Heart left ventricle (tissue), 13 donors: ENCODE measurements around the gene AREL1.

ENCODE experiments used
- POLR2A ChIP-seq, 2 donors: fragments of 450-650 bp; IDR thresholded peaks; one replicate each; pipeline ENCODE4 v1.6.1; 2017; ENCODE audit warnings: antibody characterized with exemption in 2 of 2, mild to moderate bottlenecking in 2 of 2, moderate library complexity in 2 of 2
- TF ChIP-seq, protein P1 (sequence below), 12 donors: fragments of 200-600 bp; sonication (generic) in 4 of 12; IDR thresholded peaks; one replicate each; pipeline versions ENCODE4 v1.5.0 to v1.8.0; 2018 to 2022; ENCODE audit warnings: antibody characterized with exemption in 12 of 12, mild to moderate bottlenecking in 5 of 12
- donor health status: ischemic (EF 13 %, LVEDD 7.1; RV severe dilation, severe dysfunction).
- donor health status: DM: no; HTN: yes; CAD: no.
- donor health status: DM: no; HTN: no; CAD: no.
- donor health status: ischemic (EF 25% LVEDD 6.9; RV normal size, moderate dysfunction).
- donor health status: ischemic (EF 25% LVEDD 5.7; RV mildly dilated, moderate dysfunction).
- donor health status: ischemic (EF 35%, LVEDD 5.7; RV mildly dilated, moderate dysfunction).
- donor health status: nonischemic (EF 11% LVEDD 7.7; RV severe dilation, severe dysfunction).
- donor health status: DM: yes; HTN: yes; CAD: no.
- donor health status: PGD.
- donor health status: ischemic (EF 29% LVEDD 5.4; RV normal size, mild dysfunction).
- donor health status: nonischemic (EF 23%, LVEDD 6.1; RV moderate dilation, normal function).

DNA sequence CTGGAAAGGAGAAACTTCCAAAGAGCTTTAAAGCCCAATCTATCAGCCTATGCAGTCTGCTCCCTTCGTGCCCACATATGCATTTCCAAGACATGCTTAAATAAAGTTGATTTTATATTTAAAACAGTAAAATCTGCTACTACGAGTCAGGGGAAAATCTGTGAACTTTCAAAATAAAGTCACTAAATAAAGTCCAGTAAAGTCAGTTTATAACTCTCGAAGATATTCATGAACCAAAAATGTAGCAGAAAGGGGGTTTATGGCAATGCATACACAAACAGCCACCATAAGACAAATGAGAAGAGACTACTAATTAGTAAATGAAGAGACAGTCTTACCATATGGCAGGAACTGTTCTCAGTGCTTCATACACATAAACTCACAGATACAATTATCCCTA, 19.7 kb downstream of the AREL1 start:
- TF ChIP-seq, protein P1, sequence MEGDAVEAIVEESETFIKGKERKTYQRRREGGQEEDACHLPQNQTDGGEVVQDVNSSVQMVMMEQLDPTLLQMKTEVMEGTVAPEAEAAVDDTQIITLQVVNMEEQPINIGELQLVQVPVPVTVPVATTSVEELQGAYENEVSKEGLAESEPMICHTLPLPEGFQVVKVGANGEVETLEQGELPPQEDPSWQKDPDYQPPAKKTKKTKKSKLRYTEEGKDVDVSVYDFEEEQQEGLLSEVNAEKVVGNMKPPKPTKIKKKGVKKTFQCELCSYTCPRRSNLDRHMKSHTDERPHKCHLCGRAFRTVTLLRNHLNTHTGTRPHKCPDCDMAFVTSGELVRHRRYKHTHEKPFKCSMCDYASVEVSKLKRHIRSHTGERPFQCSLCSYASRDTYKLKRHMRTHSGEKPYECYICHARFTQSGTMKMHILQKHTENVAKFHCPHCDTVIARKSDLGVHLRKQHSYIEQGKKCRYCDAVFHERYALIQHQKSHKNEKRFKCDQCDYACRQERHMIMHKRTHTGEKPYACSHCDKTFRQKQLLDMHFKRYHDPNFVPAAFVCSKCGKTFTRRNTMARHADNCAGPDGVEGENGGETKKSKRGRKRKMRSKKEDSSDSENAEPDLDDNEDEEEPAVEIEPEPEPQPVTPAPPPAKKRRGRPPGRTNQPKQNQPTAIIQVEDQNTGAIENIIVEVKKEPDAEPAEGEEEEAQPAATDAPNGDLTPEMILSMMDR (IDR thresholded peaks at IDR 0.05): no peak
- TF ChIP-seq POLR2A (IDR thresholded peaks at IDR 0.05): no peak
